ENCODE data around the gene MCM8.

Gene MCM8

GRCh38 chr20:5950271-5951031 is at the start of gene MCM8, which contains the start of gene TRMT6:
MCM8 (plus strand) TSS chr20:5950652; CDS start chr20:5952016, 1,364 bp downstream.
TRMT6 (minus strand) TSS chr20:5950533; CDS start chr20:5950405, 128 bp downstream.
- peak within 1 kb of the TSS; percentile 99 for H3K27ac Mint-ChIP-seq
- H3K4me1 Mint-ChIP-seq (ENCODE audit: low read depth), result peaks cover 67% of the 10 kb centered on the region
- H3K36me3 Mint-ChIP-seq (ENCODE audit: low read depth), result peaks cover 75% of the 10 kb centered on the region

GRCh38 chr20:5900908-5901307 is 49.5 kb upstream of the MCM8 start:
- H3K27ac Mint-ChIP-seq, result no peak overlapping the region
- no peaks in the 10 kb centered on the region for H3K9me3 Mint-ChIP-seq
- no peaks in the 10 kb centered on the region for H3K36me3 Mint-ChIP-seq (ENCODE audit: low read depth)
- H3K4me1 Mint-ChIP-seq (ENCODE audit: low read depth), result no peaks in the 10 kb centered on the region
- no peak overlapping the region for H3K4me3 Mint-ChIP-seq
- H3K27me3 Mint-ChIP-seq, result peaks cover 50% of the 10 kb centered on the region

More at GRCh38 chr20:5950271-5951031, at the start of gene MCM8, which contains the start of gene TRMT6:
- Mint-ChIP-seq H3K9me3 (no peaks in the 10 kb centered on the region), H3K4me3 (peak within 1 kb of the TSS; percentile 99), H3K27me3 (peaks cover 3% of the 10 kb centered on the region)

- peaks cover 84% of the 10 kb centered on the region for H3K27me3 Mint-ChIP-seq
- no peak overlapping the region for H3K4me3 Mint-ChIP-seq
- H3K4me1 Mint-ChIP-seq (ENCODE audit: low read depth), result peaks cover 9% of the 10 kb centered on the region
- no peaks in the 10 kb centered on the region for H3K36me3 Mint-ChIP-seq (ENCODE audit: low read depth)
- H3K27ac Mint-ChIP-seq, result no peak overlapping the region
- H3K9me3 Mint-ChIP-seq, result no peaks in the 10 kb centered on the region
Measured at GRCh38 chr20:5908981-5909380, 41.5 kb upstream of the MCM8 start.

- H3K27ac Mint-ChIP-seq, result no peak overlapping the region
- H3K36me3 Mint-ChIP-seq (ENCODE audit: low read depth), result no peaks in the 10 kb centered on the region
- no peak overlapping the region for H3K4me3 Mint-ChIP-seq
- H3K9me3 Mint-ChIP-seq, result no peaks in the 10 kb centered on the region
- peaks cover 86% of the 10 kb centered on the region for H3K27me3 Mint-ChIP-seq
- peaks cover 9% of the 10 kb centered on the region for H3K4me1 Mint-ChIP-seq (ENCODE audit: low read depth)
Measured at GRCh38 chr20:5910186-5910585, 40.3 kb upstream of the MCM8 start.

- no peaks in the 10 kb centered on the region for H3K9me3 Mint-ChIP-seq
- H3K4me1 Mint-ChIP-seq (ENCODE audit: low read depth), result peaks cover 9% of the 10 kb centered on the region
- peaks cover 68% of the 10 kb centered on the region for H3K27me3 Mint-ChIP-seq
- H3K27ac Mint-ChIP-seq, result no peak overlapping the region
- H3K4me3 Mint-ChIP-seq, result no peak overlapping the region
- no peaks in the 10 kb centered on the region for H3K36me3 Mint-ChIP-seq (ENCODE audit: low read depth)
Measured at GRCh38 chr20:5913166-5913565, 37.3 kb upstream of the MCM8 start.

DNA sequence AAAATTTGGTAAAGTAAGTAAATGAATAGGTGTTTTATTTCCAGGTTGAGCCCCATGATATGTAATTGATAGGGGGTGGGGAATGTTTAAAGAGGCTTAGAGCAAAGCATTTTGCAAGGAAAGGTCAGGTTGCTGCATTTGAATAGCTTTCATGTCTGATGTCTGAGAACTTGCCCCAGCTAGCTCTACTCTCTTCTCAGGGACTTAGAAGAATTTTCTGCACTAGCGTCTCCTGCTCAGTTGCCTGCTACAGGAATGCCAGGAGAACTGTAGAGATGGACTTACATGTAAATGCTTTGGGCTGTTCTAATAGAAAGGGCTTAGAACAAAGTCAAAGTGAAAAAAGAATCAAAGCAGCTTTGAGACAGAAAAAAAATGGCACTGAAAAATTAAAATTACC is 35.6 kb upstream of the MCM8 start:
- Mint-ChIP-seq H3K27me3 (peaks cover 53% of the 10 kb centered on the region), H3K27ac (no peak overlapping the region), H3K9me3 (no peaks in the 10 kb centered on the region), H3K4me1 (ENCODE audit: low read depth) (peaks cover 22% of the 10 kb centered on the region), H3K36me3 (ENCODE audit: low read depth) (no peaks in the 10 kb centered on the region), H3K4me3 (no peak overlapping the region)

DNA sequence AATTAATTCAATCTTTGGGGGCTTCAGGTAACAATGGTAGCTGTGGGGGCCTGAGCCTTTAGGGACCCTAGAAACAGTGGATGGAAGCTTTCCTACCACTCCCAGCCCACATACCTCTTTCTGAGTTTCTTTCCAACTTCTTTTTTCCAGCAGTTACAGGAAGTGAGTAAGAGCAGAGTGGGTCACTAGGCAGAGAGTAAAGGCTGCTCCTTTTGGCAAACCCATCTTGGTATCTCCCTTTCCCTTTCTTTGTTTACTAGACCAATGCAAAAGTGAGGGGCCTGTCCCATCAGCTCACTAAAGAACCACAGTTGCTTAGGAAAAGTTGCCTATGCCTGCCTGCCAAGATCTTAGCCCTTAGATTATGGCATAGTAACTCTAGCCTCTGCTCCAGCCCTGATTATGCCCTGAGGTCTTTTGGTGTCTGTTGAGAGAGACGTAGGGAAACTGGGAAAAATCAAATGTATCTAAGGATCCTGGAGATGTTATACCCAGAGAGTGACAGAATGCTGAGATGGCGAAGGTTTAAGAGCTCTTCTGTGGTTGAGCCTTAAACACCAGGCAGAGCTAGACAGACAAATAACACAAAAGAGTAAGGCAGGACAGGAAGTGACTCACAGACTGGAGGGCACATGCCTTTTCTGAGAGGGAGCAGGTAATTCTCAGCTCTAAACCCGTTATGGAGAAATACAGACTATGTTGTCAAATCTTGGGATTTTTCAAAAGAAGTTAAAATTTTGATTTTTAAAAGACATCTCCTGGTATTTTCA is 31.4 kb upstream of the MCM8 start:
- peak overlapping the region; percentile 50 for H3K4me3 Mint-ChIP-seq
- peaks cover 41% of the 10 kb centered on the region for H3K27me3 Mint-ChIP-seq
- H3K9me3 Mint-ChIP-seq, result no peaks in the 10 kb centered on the region
- peak overlapping the region; percentile 84 for H3K27ac Mint-ChIP-seq
- no peaks in the 10 kb centered on the region for H3K36me3 Mint-ChIP-seq (ENCODE audit: low read depth)
- peaks cover 21% of the 10 kb centered on the region for H3K4me1 Mint-ChIP-seq (ENCODE audit: low read depth)

- Mint-ChIP-seq H3K9me3 (no peaks in the 10 kb centered on the region), H3K4me1 (ENCODE audit: low read depth) (peaks cover 21% of the 10 kb centered on the region), H3K27me3 (peaks cover 42% of the 10 kb centered on the region), H3K27ac (peak overlapping the region; percentile 83), H3K36me3 (ENCODE audit: low read depth) (no peaks in the 10 kb centered on the region), H3K4me3 (no peak overlapping the region)
Measured at GRCh38 chr20:5919626-5920544, 30.6 kb upstream of the MCM8 start.

DNA sequence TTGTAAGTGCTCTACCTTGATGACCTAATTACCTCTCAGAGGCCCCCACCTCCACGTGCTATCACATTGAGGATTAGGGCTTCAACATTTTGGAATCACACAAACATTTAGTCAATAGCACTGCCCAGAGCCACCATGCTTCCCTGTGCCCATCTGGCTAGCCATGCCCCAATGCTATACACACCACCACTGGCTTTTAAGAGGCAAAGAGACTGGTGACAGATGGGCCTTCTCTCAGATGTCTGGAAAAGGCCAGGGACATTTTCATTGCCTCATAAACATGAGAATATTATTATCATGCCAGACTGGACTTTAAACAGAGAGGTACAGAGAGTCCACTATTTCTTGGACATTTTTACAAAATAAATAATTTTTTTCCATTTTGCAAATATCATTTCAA is 29.9 kb upstream of the MCM8 start:
- Mint-ChIP-seq H3K4me3 (no peak overlapping the region), H3K9me3 (no peaks in the 10 kb centered on the region), H3K27ac (peak overlapping the region; percentile 83), H3K4me1 (ENCODE audit: low read depth) (peaks cover 21% of the 10 kb centered on the region), H3K36me3 (ENCODE audit: low read depth) (no peaks in the 10 kb centered on the region), H3K27me3 (peaks cover 37% of the 10 kb centered on the region)

DNA sequence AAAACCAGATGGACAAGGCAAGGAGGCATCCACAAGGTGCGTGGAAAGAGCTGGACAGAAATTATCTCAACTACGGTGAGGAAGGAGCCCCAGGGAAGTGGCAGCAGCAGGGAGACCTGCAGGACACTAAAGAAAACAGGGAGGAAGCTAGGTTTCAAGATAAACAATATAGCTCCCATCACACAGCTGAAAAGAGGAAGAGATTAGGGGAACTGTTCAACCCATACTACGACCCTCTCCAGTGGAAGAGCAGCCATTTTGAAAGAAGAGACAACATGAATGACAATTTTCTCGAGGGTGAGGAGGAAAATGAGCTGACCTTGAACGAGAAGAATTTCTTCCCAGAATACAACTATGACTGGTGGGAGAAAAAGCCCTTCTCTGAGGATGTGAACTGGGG is 27.0 kb upstream of the MCM8 start:
- Mint-ChIP-seq H3K4me3 (no peak overlapping the region), H3K36me3 (ENCODE audit: low read depth) (no peaks in the 10 kb centered on the region), H3K9me3 (no peaks in the 10 kb centered on the region), H3K27me3 (peaks cover 43% of the 10 kb centered on the region), H3K27ac (no peak overlapping the region), H3K4me1 (ENCODE audit: low read depth) (peaks cover 21% of the 10 kb centered on the region)

DNA sequence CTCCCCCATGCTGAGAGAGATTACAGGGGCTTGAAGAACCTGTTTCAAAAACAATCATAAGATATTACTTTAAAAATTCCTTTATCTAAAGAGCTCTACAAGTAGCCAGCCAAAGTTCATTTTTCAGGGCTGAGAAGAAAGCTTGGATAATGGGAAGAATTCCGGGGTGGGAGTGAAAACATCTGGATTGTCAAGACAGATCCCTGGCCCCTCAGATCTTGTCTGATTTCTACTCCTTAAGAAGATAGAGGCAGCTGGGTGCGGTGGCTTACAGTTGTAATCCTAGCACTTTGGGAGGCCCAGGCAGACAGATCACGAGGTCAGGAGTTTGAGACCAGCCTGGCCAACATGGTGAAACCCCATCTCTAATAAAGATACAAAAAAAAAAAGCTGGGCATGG is 24.9 kb upstream of the MCM8 start:
- peaks cover under 1% of the 10 kb centered on the region for H3K4me1 Mint-ChIP-seq (ENCODE audit: low read depth)
- H3K9me3 Mint-ChIP-seq, result no peaks in the 10 kb centered on the region
- no peak overlapping the region for H3K4me3 Mint-ChIP-seq
- H3K27ac Mint-ChIP-seq, result no peak overlapping the region
- no peaks in the 10 kb centered on the region for H3K36me3 Mint-ChIP-seq (ENCODE audit: low read depth)
- peaks cover 47% of the 10 kb centered on the region for H3K27me3 Mint-ChIP-seq

- H3K4me3 Mint-ChIP-seq, result no peak overlapping the region
- H3K9me3 Mint-ChIP-seq, result no peaks in the 10 kb centered on the region
- peaks cover 35% of the 10 kb centered on the region for H3K27me3 Mint-ChIP-seq
- no peaks in the 10 kb centered on the region for H3K4me1 Mint-ChIP-seq (ENCODE audit: low read depth)
- no peak overlapping the region for H3K27ac Mint-ChIP-seq
- H3K36me3 Mint-ChIP-seq (ENCODE audit: low read depth), result no peaks in the 10 kb centered on the region
Measured at GRCh38 chr20:5927749-5928462, 22.5 kb upstream of the MCM8 start.

DNA sequence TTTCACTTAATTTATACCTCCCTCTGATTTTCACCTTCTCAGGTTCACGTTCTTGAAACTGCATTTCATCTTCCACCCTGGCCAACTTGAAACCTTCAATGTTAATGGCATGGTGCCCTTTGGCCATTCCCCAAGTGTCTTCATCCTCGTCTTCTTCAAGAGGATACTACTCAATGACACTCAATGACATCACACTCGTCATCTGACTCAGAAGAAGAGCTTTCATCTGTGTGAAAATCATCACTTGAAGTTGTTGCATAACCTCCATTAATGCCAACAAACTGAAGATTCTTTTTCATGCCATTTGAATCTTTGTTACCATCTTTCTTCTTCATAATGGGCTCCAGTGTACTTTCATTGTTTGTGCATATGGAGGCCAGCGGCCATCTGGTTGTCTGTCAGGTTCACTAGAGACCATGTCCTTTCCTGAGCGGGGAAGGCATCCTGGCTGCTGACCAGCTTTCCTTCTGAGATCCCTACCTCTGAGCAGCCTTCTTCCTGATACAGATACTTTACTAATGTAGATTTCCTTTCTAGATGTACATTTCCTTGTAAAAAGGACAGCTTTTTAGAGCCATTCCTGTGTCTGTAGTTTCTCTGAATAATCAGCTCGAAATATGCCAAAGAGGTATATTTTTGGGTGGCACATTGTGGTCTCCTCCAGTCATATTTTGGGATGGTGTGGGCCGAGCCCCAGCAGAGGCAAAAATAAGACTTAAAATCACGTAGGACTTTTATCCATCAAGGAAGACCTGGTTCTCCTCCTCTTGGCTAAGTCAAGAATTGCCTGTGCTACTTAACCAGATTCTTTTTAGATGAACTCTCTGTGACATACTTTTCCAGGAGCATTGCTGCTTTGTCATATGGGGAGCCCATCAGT is 21.4 kb upstream of the MCM8 start:
- peaks cover 4% of the 10 kb centered on the region for H3K4me1 Mint-ChIP-seq (ENCODE audit: low read depth)
- no peaks in the 10 kb centered on the region for H3K36me3 Mint-ChIP-seq (ENCODE audit: low read depth)
- no peak overlapping the region for H3K27ac Mint-ChIP-seq
- no peak overlapping the region for H3K4me3 Mint-ChIP-seq
- peaks cover 24% of the 10 kb centered on the region for H3K27me3 Mint-ChIP-seq
- H3K9me3 Mint-ChIP-seq, result no peaks in the 10 kb centered on the region

Measured in stimulated activated naive CD8-positive, alpha-beta T cell treated with anti-CD3 and anti-CD28 coated beads, Interleukin-15, Interleukin-2, amounts not matched to agents 100 ng/mL and 50 ng/mL, for 24 hours (primary cell).